Nephron progenitor cell (in vitro differentiated cells): ENCODE results near the gene PDE4A.
"Not testable (repeated sequence)": the region's sequence is repeated elsewhere in the genome, so short reads cannot be mapped to it uniquely, and the experiment has no call there.

Experiments used
- DNase-seq: peaks from one replicate; pipeline ENCODE4 v3.0.0; 2021
- H3K27ac Mint-ChIP-seq: 2 replicates; pipeline ENCODE4 v1.8.0; 2021; ENCODE audit warnings: mild to moderate bottlenecking, moderate library complexity, mixed read lengths
- H3K27me3 Mint-ChIP-seq: 2 replicates; pipeline ENCODE4 v1.8.0; 2021; ENCODE audit warnings: mild to moderate bottlenecking, low read depth, mixed read lengths; ENCODE audit not compliant: poor library complexity
- H3K36me3 Mint-ChIP-seq: 2 replicates; pipeline ENCODE4 v1.8.0; 2021; ENCODE audit warnings: low read depth, mixed read lengths
- H3K4me1 Mint-ChIP-seq: 2 replicates; pipeline ENCODE4 v1.8.0; 2021; ENCODE audit warnings: mixed read lengths
- H3K4me3 Mint-ChIP-seq: 2 replicates; pipeline ENCODE4 v1.8.0; 2021; ENCODE audit warnings: mild to moderate bottlenecking, moderate library complexity, mixed read lengths
- H3K9me3 Mint-ChIP-seq: 2 replicates; pipeline ENCODE4 v1.8.0; 2021; ENCODE audit warnings: mild to moderate bottlenecking, moderate library complexity, mixed read lengths
- TF ChIP-seq, protein P1 (sequence below): fragments of 200-600 bp; sonication (generic); IDR thresholded peaks from 2 replicates; pipeline ENCODE4 v1.5.0; 2021; ENCODE audit warnings: antibody characterized with exemption

Gene PDE4A

GRCh38 chr19:10461047-10461949, 41.0 kb downstream of the PDE4A start:
- Mint-ChIP-seq H3K36me3 (no peaks in the 10 kb centered on the region), H3K27me3 (peaks cover 4% of the 10 kb centered on the region), H3K4me3 (peak overlapping the region; percentile 74), H3K4me1 (peaks cover 30% of the 10 kb centered on the region), H3K27ac (peak overlapping the region; percentile 80), H3K9me3 (no peaks in the 10 kb centered on the region)
- TF ChIP-seq, protein P1, sequence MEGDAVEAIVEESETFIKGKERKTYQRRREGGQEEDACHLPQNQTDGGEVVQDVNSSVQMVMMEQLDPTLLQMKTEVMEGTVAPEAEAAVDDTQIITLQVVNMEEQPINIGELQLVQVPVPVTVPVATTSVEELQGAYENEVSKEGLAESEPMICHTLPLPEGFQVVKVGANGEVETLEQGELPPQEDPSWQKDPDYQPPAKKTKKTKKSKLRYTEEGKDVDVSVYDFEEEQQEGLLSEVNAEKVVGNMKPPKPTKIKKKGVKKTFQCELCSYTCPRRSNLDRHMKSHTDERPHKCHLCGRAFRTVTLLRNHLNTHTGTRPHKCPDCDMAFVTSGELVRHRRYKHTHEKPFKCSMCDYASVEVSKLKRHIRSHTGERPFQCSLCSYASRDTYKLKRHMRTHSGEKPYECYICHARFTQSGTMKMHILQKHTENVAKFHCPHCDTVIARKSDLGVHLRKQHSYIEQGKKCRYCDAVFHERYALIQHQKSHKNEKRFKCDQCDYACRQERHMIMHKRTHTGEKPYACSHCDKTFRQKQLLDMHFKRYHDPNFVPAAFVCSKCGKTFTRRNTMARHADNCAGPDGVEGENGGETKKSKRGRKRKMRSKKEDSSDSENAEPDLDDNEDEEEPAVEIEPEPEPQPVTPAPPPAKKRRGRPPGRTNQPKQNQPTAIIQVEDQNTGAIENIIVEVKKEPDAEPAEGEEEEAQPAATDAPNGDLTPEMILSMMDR: no peak
- peak; percentile 99 for DNase-seq

DNA sequence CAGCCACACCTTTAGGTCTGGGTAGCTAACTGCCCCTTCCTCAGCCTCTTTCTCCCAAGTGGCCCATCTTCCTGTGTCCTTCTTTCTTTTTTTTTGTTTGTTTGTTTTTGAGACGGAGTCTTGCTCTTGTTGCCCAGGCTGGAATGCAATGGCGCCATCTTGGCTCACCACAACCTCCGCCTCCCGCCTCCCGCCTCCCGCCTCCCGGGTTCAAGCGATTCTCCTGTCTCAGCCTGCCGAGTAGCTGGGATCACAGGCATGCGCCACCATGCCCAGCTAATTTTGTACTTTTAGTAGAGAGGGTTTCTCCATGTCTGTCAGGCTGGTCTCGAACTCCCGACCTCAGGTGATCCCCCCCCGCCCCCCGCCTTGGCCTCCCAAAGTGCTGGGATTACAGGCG, 41.7 kb downstream of the PDE4A start:
- peaks cover 30% of the 10 kb centered on the region for H3K4me1 Mint-ChIP-seq
- not testable (repeated sequence) for H3K27me3 Mint-ChIP-seq, H3K36me3 Mint-ChIP-seq, H3K9me3 Mint-ChIP-seq, H3K27ac Mint-ChIP-seq, DNase-seq
- peak overlapping the region; percentile 74 for H3K4me3 Mint-ChIP-seq

GRCh38 chr19:10462557-10462956, 42.2 kb downstream of the PDE4A start:
- H3K4me3 Mint-ChIP-seq: no peak overlapping the region
- TF ChIP-seq, protein P1: no peak
- no peak for DNase-seq
- H3K27me3 Mint-ChIP-seq: peaks cover 6% of the 10 kb centered on the region
- no peaks in the 10 kb centered on the region for H3K9me3 Mint-ChIP-seq
- no peak overlapping the region for H3K27ac Mint-ChIP-seq
- H3K36me3 Mint-ChIP-seq: no peaks in the 10 kb centered on the region
- H3K4me1 Mint-ChIP-seq: peaks cover 27% of the 10 kb centered on the region

- DNase-seq: no peak
- Mint-ChIP-seq H3K9me3 (no peaks in the 10 kb centered on the region), H3K27ac (no peak overlapping the region), H3K4me3 (no peak overlapping the region), H3K27me3 (peaks cover 12% of the 10 kb centered on the region), H3K4me1 (peaks cover 27% of the 10 kb centered on the region), H3K36me3 (no peaks in the 10 kb centered on the region)
- TF ChIP-seq, protein P1: no peak
Observed at GRCh38 chr19:10464456-10464855, 44.1 kb downstream of the PDE4A start.

GRCh38 chr19:10467104-10467706, 46.9 kb downstream of the PDE4A start:
- Mint-ChIP-seq H3K27me3 (peaks cover 15% of the 10 kb centered on the region), H3K4me3 (no peak overlapping the region), H3K4me1 (peaks cover 21% of the 10 kb centered on the region), H3K36me3 (no peaks in the 10 kb centered on the region), H3K27ac (peak overlapping the region; percentile 68), H3K9me3 (no peaks in the 10 kb centered on the region)
- no peak for DNase-seq
- TF ChIP-seq, protein P1: no peak

DNA sequence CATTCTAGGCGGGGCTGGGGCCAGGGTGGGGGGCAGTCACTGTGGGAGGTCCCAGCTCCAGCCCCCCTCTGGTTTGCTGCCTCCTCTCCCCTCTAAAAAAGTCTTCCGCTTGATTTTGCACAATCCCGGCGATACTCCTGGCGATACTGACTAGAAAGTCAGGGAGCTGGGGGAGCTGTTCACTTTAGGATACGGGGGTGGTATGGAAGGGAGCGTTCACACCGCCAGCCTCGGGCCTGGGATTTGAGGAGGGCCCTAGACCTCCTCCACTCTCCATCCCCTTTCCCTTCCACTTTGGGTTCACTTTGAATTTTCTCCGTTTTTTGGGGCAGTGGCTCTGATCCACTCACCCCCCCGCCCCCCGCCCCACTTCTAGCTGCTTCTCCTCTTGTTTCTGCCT, 47.8 kb downstream of the PDE4A start:
- DNase-seq: no peak
- Mint-ChIP-seq H3K36me3 (no peaks in the 10 kb centered on the region), H3K9me3 (no peaks in the 10 kb centered on the region), H3K27me3 (peaks cover 11% of the 10 kb centered on the region), H3K4me3 (no peak overlapping the region), H3K4me1 (peaks cover 17% of the 10 kb centered on the region), H3K27ac (no peak overlapping the region)
- TF ChIP-seq, protein P1: no peak
